ENCODE results near the gene BEST4.

DNA sequence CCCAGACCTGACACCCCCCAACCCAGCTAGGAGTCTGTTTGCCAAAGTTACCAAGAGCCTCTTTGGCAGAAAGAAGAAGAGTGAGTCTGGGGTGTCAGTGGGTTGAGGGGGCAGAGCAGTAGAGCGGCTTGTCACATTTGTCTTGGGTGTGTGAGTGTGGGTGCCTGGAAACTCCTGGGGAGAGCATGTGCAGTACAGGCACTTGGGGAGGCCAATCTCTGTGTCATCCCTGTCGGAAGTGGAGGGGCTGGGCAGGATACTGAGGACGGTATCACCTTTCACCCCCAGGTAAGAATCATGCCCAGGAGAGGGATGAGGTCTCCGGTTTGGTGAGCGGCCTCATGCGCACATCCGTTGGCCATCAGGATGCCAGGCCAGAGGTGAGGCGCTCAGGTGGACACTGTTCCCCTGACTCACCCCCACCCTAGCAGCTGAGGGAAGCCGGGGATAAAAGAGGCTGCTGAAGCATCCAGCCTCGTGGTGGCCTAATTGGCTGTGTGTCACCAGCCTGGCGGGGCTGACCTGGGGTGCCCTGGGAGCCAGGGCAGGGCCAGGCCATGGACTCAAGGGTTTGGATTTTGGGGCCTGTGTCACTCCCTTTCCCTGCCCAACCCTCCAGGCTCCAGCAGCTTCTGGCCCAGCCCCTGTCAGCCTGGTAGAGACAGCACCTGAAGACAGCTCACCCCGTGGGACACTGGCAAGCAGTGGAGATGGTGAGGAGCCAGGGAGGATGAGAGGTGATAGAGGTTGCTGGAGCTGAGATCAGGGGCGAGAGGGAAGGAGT lies 15.5 kb upstream of the BEST4 start:
- TF ChIP-seq, protein P1, sequence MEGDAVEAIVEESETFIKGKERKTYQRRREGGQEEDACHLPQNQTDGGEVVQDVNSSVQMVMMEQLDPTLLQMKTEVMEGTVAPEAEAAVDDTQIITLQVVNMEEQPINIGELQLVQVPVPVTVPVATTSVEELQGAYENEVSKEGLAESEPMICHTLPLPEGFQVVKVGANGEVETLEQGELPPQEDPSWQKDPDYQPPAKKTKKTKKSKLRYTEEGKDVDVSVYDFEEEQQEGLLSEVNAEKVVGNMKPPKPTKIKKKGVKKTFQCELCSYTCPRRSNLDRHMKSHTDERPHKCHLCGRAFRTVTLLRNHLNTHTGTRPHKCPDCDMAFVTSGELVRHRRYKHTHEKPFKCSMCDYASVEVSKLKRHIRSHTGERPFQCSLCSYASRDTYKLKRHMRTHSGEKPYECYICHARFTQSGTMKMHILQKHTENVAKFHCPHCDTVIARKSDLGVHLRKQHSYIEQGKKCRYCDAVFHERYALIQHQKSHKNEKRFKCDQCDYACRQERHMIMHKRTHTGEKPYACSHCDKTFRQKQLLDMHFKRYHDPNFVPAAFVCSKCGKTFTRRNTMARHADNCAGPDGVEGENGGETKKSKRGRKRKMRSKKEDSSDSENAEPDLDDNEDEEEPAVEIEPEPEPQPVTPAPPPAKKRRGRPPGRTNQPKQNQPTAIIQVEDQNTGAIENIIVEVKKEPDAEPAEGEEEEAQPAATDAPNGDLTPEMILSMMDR (IDR thresholded peaks at IDR 0.05; ENCODE audit: poor library complexity, severe bottlenecking), result no peak
- TF ChIP-seq EP300 (conservative IDR thresholded peaks at IDR 0.05; ENCODE audit: poor library complexity, severe bottlenecking), result no peak

All from neural cell (in vitro differentiated cells).